ENCODE measurements around the gene ZNF428.

- no peak for TF ChIP-seq CTCF (IDR thresholded peaks at IDR 0.05 in 8 of 11, conservative IDR thresholded peaks at IDR 0.05 in 3 of 11)
- no peak for TF ChIP-seq POLR2A (IDR thresholded peaks at IDR 0.05)
- TF ChIP-seq POLR2AphosphoS5 (IDR thresholded peaks at IDR 0.05): no peak
Measured at GRCh38 chr19:43589678-43590077, 29.8 kb downstream of the ZNF428 start.

Measured in spleen (tissue), 7 donors.